ENCODE results near the gene RPS5.
A peak's percentile ranks its signal among the peaks of the same experiment; 100 is the strongest.
"Not testable (repeated sequence)": the region's sequence is repeated elsewhere in the genome, so short reads cannot be mapped to it uniquely, and the experiment has no call there.

Gene RPS5

GRCh38 chr19:58386576-58387337 is at the start of gene RPS5:
RPS5 (plus strand) TSS chr19:58387269; CDS start chr19:58388138, 869 bp downstream.
- DNase-seq (ENCODE audit: low read depth): peak; percentile 92

GRCh38 chr19:58338336-58338735 is 48.7 kb upstream of the RPS5 start:
- DNase-seq (ENCODE audit: low read depth): no peak

GRCh38 chr19:58338825-58339558 is 48.1 kb upstream of the RPS5 start:
- DNase-seq (ENCODE audit: low read depth): no peak

- DNase-seq (ENCODE audit: low read depth): no peak
Observed at GRCh38 chr19:58345558-58345957, 41.5 kb upstream of the RPS5 start.

- peak; percentile 27 for DNase-seq (ENCODE audit: low read depth)
Observed at GRCh38 chr19:58346961-58347929, 39.8 kb upstream of the RPS5 start.

GRCh38 chr19:58348080-58348479 is 39.0 kb upstream of the RPS5 start:
- not testable (repeated sequence) for DNase-seq (ENCODE audit: low read depth)

- no peak for DNase-seq (ENCODE audit: low read depth)
Observed at GRCh38 chr19:58349590-58349989, 37.5 kb upstream of the RPS5 start.

- no peak for DNase-seq (ENCODE audit: low read depth)
Observed at GRCh38 chr19:58350001-58350861, 36.8 kb upstream of the RPS5 start.

- DNase-seq (ENCODE audit: low read depth): no peak
Observed at GRCh38 chr19:58350871-58351557, 36.1 kb upstream of the RPS5 start.

GRCh38 chr19:58351558-58351878 is 35.6 kb upstream of the RPS5 start:
- no peak for DNase-seq (ENCODE audit: low read depth)

- no peak for DNase-seq (ENCODE audit: low read depth)
Observed at GRCh38 chr19:58351990-58352755, 34.9 kb upstream of the RPS5 start.

- no peak for DNase-seq (ENCODE audit: low read depth)
Observed at GRCh38 chr19:58352760-58353671, 34.1 kb upstream of the RPS5 start, which contains the start of gene A1BG. A1BG (minus strand) TSS chr19:58353492; CDS start chr19:58353437, 55 bp downstream.

GRCh38 chr19:58353717-58354477 is 33.2 kb upstream of the RPS5 start:
- DNase-seq (ENCODE audit: low read depth): no peak

GRCh38 chr19:58354478-58355030 is 32.5 kb upstream of the RPS5 start:
- no peak for DNase-seq (ENCODE audit: low read depth)

GRCh38 chr19:58355215-58355796 is 31.8 kb upstream of the RPS5 start:
- DNase-seq (ENCODE audit: low read depth): no peak

GRCh38 chr19:58355908-58356765 is 30.9 kb upstream of the RPS5 start:
- no peak for DNase-seq (ENCODE audit: low read depth)

Measured in stimulated activated CD8-positive, alpha-beta memory T cell treated with anti-CD3 and anti-CD28 coated beads, Interleukin-15, amount 100 ng/mL, for 1 hour (primary cell).